NCI-H2227 treated with DMSO at 0.1 percent for 48 hours (cell line): Measurements from ENCODE around the gene CEP170B.
"Not testable (repeated sequence)": the region's sequence is repeated elsewhere in the genome, so short reads cannot be mapped to it uniquely, and the experiment has no call there.

ENCODE experiments used
- DNase-seq: peaks from one replicate; lab custom pipeline; 2025; lab: John Stamatoyannopoulos, UW

CEP170B gene

GRCh38 chr14:104844306-104845032 is 20.6 kb upstream of the CEP170B start:
- DNase-seq, result no peak

- no peak for DNase-seq
Observed at GRCh38 chr14:104845033-104845666, 19.9 kb upstream of the CEP170B start.

- no peak for DNase-seq
Observed at GRCh38 chr14:104845834-104846441, 19.1 kb upstream of the CEP170B start.

GRCh38 chr14:104852280-104852663 is 12.8 kb upstream of the CEP170B start:
- DNase-seq, result no peak

GRCh38 chr14:104855532-104856090 is 9.5 kb upstream of the CEP170B start:
- DNase-seq, result peak; percentile 14

- no peak for DNase-seq
Observed at GRCh38 chr14:104856157-104856868, 8.8 kb upstream of the CEP170B start.

- DNase-seq, result no peak
Observed at GRCh38 chr14:104856869-104857860, 7.9 kb upstream of the CEP170B start.

- DNase-seq, result not testable (repeated sequence)
Observed at GRCh38 chr14:104857931-104858330, 7.1 kb upstream of the CEP170B start.

GRCh38 chr14:104858811-104859426 is 6.1 kb upstream of the CEP170B start:
- DNase-seq, result no peak

GRCh38 chr14:104859900-104860299 is 5.2 kb upstream of the CEP170B start:
- DNase-seq, result no peak

- no peak for DNase-seq
Observed at GRCh38 chr14:104860414-104860813, 4.7 kb upstream of the CEP170B start.

GRCh38 chr14:104863131-104863862 is 1.8 kb upstream of the CEP170B start:
- DNase-seq, result no peak

GRCh38 chr14:104863923-104864266 is 1.2 kb upstream of the CEP170B start:
- no peak for DNase-seq

- no peak for DNase-seq
Observed at GRCh38 chr14:104864267-104865080, 594 bp upstream of the CEP170B start.

GRCh38 chr14:104865631-104866441 is 768 bp downstream of the CEP170B start:
- DNase-seq, result no peak

- no peak for DNase-seq
Observed at GRCh38 chr14:104866451-104867370, 1.6 kb downstream of the CEP170B start.

- no peak for DNase-seq
Observed at GRCh38 chr14:104867371-104868059, 2.4 kb downstream of the CEP170B start.
